ENCODE data around the gene ZNF622.

Gene ZNF622

GRCh38 chr5:16471387-16471786, 5.8 kb upstream of the ZNF622 start:
- peaks cover 22% of the 10 kb centered on the region for H3K4me1 ChIP-seq (ENCODE audit: low read length)
- TF ChIP-seq EZH2phosphoT487 (IDR thresholded peaks at IDR 0.05; ENCODE audit: low read depth) (no peak), CTCF (IDR thresholded peaks at IDR 0.05; ENCODE audit: low read depth, low read length) (no peak)

GRCh38 chr5:16467363-16468219, 2.0 kb upstream of the ZNF622 start:
- H3K79me2 ChIP-seq (ENCODE audit: low read length): peaks cover 68% of the 10 kb centered on the region
- peak overlapping the region; percentile 48 for H3K9ac ChIP-seq (ENCODE audit: low read length)
- H4K20me1 ChIP-seq (ENCODE audit: insufficient read depth, low read length): peaks cover 11% of the 10 kb centered on the region; the same call in 1 of the 2 replicates
- H3K36me3 ChIP-seq (replicated peaks; ENCODE audit: low read depth, low read length): peaks cover 9% of the 10 kb centered on the region
- peak overlapping the region; percentile 100 for H3K4me3 ChIP-seq (ENCODE audit: low read length)
- H3K4me1 ChIP-seq (ENCODE audit: low read length): peaks cover 32% of the 10 kb centered on the region
- H2AFZ ChIP-seq (ENCODE audit: low read depth, low read length): no peak overlapping the region
- no peaks in the 10 kb centered on the region for H3K9me3 ChIP-seq (ENCODE audit: insufficient read depth, low read length)
- TF ChIP-seq EZH2phosphoT487 (IDR thresholded peaks at IDR 0.05; ENCODE audit: low read depth) (no peak), CTCF (IDR thresholded peaks at IDR 0.05; ENCODE audit: low read depth, low read length) (no peak)
- H3K4me2 ChIP-seq (ENCODE audit: low read length): peak overlapping the region; percentile 87
- no peaks in the 10 kb centered on the region for H3K27me3 ChIP-seq (ENCODE audit: low read depth, low read length)
- H3K27ac ChIP-seq (ENCODE audit: low read length): peak overlapping the region; percentile 93

More at GRCh38 chr5:16471387-16471786, 5.8 kb upstream of the ZNF622 start:
- Histone ChIP-seq H3K27ac (ENCODE audit: low read length) (no peak overlapping the region), H3K4me3 (ENCODE audit: low read length) (no peak overlapping the region), H3K9me3 (ENCODE audit: insufficient read depth, low read length) (no peaks in the 10 kb centered on the region), H3K4me2 (ENCODE audit: low read length) (no peak overlapping the region), H3K9ac (ENCODE audit: low read length) (no peak overlapping the region), H3K36me3 (replicated peaks; ENCODE audit: low read depth, low read length) (no peaks in the 10 kb centered on the region), H3K79me2 (ENCODE audit: low read length) (peaks cover 32% of the 10 kb centered on the region), H3K27me3 (ENCODE audit: low read depth, low read length) (no peaks in the 10 kb centered on the region), H2AFZ (ENCODE audit: low read depth, low read length) (no peak overlapping the region), H4K20me1 (ENCODE audit: insufficient read depth, low read length) (peaks cover 3% of the 10 kb centered on the region; the same call in 1 of the 2 replicates)

GRCh38 chr5:16464664-16465543, 696 bp downstream of the ZNF622 start:
- H4K20me1 ChIP-seq (ENCODE audit: insufficient read depth, low read length): peaks cover 11% of the 10 kb centered on the region; the same call in 1 of the 2 replicates
- H3K27ac ChIP-seq (ENCODE audit: low read length): peak overlapping the region; percentile 0; the same call in 1 of the 2 replicates
- peak overlapping the region; percentile 97 for H3K4me2 ChIP-seq (ENCODE audit: low read length)
- H3K4me3 ChIP-seq (ENCODE audit: low read length): peak overlapping the region; percentile 100
- H3K27me3 ChIP-seq (ENCODE audit: low read depth, low read length): no peaks in the 10 kb centered on the region
- H3K36me3 ChIP-seq (replicated peaks; ENCODE audit: low read depth, low read length): peaks cover 20% of the 10 kb centered on the region
- no peak for TF ChIP-seq CTCF (IDR thresholded peaks at IDR 0.05; ENCODE audit: low read depth, low read length)
- no peak for TF ChIP-seq EZH2phosphoT487 (IDR thresholded peaks at IDR 0.05; ENCODE audit: low read depth)
- 0 out of 2 replicates have a peak overlapping the region, but pooled peaks have one; percentile 52 for H2AFZ ChIP-seq (ENCODE audit: low read depth, low read length)
- H3K79me2 ChIP-seq (ENCODE audit: low read length): peaks cover 73% of the 10 kb centered on the region
- H3K9me3 ChIP-seq (ENCODE audit: insufficient read depth, low read length): no peaks in the 10 kb centered on the region
- H3K9ac ChIP-seq (ENCODE audit: low read length): peak overlapping the region; percentile 95
- peaks cover 32% of the 10 kb centered on the region for H3K4me1 ChIP-seq (ENCODE audit: low read length)
